ENCODE measurements around the gene CDH24.

The CDH24 gene, protein sequence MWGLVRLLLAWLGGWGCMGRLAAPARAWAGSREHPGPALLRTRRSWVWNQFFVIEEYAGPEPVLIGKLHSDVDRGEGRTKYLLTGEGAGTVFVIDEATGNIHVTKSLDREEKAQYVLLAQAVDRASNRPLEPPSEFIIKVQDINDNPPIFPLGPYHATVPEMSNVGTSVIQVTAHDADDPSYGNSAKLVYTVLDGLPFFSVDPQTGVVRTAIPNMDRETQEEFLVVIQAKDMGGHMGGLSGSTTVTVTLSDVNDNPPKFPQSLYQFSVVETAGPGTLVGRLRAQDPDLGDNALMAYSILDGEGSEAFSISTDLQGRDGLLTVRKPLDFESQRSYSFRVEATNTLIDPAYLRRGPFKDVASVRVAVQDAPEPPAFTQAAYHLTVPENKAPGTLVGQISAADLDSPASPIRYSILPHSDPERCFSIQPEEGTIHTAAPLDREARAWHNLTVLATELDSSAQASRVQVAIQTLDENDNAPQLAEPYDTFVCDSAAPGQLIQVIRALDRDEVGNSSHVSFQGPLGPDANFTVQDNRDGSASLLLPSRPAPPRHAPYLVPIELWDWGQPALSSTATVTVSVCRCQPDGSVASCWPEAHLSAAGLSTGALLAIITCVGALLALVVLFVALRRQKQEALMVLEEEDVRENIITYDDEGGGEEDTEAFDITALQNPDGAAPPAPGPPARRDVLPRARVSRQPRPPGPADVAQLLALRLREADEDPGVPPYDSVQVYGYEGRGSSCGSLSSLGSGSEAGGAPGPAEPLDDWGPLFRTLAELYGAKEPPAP

DNA sequence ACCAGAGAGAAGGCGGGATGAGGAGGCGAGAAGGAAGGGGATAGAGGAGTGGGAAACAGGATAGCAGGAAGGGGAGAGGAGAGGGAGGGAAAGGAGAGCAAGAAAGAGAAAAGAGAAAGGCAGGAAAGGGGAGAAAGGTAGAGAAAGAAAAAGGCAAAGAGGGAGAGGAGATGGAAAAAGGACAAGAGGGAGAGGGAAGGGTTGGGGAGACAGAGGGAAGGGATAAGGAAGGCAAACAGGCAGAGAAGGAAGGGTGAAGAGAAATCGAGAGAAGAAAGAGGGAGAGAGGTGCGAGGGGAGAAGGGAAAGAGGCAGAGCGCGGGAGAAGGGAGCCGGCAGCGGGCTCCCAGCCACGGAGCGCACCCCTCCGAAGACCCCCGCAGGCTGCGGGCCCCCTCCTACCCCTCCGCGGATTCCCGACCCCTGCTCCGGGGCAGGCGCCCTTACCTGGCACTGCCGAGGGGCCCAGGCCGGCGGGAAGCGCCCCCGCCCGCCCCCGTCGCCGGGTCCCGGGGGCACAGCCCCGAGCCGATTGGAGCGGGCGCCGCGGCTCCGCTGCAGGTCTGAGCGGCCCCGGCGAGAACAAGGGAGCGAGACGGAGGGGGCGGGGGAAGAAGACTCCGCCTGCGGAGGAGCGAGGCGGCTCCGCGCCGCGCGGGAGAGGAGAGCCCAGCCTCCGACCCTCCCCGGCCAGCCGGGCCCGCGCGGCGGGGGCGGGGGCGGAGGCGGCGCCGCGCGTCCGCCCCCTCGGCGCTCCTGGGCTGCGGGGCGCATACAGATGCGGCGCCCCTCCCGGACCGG, at the start of gene CDH24:
Gene CDH24, minus strand, starts transcription at position 565 of the 801 bp plus-strand sequence. CDS start 1,787 bp downstream, outside the sequence.
- TF ChIP-seq, protein P1, sequence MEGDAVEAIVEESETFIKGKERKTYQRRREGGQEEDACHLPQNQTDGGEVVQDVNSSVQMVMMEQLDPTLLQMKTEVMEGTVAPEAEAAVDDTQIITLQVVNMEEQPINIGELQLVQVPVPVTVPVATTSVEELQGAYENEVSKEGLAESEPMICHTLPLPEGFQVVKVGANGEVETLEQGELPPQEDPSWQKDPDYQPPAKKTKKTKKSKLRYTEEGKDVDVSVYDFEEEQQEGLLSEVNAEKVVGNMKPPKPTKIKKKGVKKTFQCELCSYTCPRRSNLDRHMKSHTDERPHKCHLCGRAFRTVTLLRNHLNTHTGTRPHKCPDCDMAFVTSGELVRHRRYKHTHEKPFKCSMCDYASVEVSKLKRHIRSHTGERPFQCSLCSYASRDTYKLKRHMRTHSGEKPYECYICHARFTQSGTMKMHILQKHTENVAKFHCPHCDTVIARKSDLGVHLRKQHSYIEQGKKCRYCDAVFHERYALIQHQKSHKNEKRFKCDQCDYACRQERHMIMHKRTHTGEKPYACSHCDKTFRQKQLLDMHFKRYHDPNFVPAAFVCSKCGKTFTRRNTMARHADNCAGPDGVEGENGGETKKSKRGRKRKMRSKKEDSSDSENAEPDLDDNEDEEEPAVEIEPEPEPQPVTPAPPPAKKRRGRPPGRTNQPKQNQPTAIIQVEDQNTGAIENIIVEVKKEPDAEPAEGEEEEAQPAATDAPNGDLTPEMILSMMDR (conservative IDR thresholded peaks at IDR 0.05; ENCODE audit: low read depth, low read length), result no peak
- peak within 1 kb of the TSS; percentile 60 for H3K4me3 ChIP-seq (ENCODE audit: low read depth, low read length)
- peak; percentile 72 for DNase-seq (ENCODE audit: low read depth)

DNA sequence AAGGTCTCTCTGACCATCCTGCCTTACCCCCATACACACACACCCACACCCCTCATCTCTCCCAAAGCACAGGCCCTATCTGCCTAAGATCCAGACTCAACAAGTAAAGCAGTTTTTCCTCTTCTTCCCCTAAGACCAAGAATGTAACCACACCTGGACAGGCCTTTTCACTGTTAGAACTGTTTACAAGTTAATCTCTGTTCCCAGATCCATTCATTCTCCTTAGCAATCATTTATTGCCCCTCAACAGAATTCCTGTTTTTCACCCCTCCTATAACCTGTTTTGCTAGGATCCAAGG, 49.4 kb upstream of the CDH24 start:
- H3K4me3 ChIP-seq (ENCODE audit: low read depth, low read length), result no peak overlapping the region
- DNase-seq (ENCODE audit: low read depth), result no peak
- TF ChIP-seq, protein P1 (conservative IDR thresholded peaks at IDR 0.05; ENCODE audit: low read depth, low read length), result no peak

GRCh38 chr14:23105348-23105824, 48.1 kb upstream of the CDH24 start:
- no peak overlapping the region for H3K4me3 ChIP-seq (ENCODE audit: low read depth, low read length)
- no peak for DNase-seq (ENCODE audit: low read depth)
- TF ChIP-seq, protein P1 (conservative IDR thresholded peaks at IDR 0.05; ENCODE audit: low read depth, low read length), result no peak

DNA sequence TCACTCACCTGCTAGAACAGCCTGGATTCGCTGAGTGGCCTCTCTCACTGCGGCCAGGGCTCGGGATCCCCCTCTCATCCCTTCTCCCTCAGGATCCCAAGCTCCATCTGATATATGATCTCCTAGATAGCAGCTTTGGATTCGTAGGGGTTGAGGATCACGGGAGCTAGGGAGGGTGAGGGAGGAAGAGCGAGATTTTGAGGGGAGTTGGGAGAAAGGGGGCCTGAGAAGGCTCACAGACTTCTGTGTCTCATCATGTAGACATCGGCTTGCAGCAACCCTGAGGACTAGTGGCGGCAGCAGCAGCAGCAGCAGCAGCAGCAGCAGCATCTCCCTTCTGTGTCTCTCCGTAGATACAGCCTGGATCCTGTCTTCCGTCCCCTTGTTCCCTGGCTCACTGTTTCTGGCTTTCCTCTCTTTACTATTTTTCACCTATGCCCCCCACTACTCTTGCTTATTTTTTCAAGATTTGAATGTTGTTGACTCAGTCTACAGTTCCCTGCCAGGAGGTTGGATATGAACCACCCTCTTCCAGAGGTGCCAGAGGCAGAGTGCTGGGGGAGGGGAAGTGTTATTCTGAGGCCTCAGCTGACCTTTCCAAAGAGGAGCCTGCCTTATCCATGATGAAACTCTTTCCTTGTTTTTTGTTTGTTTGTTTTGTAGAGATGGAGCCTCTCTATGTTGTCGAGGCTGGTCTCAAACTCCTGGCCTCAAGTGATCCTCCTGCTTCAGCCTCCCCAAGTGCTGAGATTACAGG, 47.4 kb upstream of the CDH24 start, which contains the start of gene CIROP:
Gene CIROP, minus strand, starts transcription at position 399 of the 757 bp plus-strand sequence. Its CDS starts 69 bp downstream, at position 330.
- TF ChIP-seq, protein P1 (conservative IDR thresholded peaks at IDR 0.05; ENCODE audit: low read depth, low read length), result peak; percentile 18
- peak; percentile 33 for DNase-seq (ENCODE audit: low read depth)
- H3K4me3 ChIP-seq (ENCODE audit: low read depth, low read length), result no peak within 1 kb of the TSS

- no peak overlapping the region for H3K4me3 ChIP-seq (ENCODE audit: low read depth, low read length)
- no peak for DNase-seq (ENCODE audit: low read depth)
- TF ChIP-seq, protein P1 (conservative IDR thresholded peaks at IDR 0.05; ENCODE audit: low read depth, low read length), result no peak
These were observed 46.8 kb upstream of the CDH24 start for GRCh38 chr14:23104070-23104590.

- TF ChIP-seq, protein P1 (conservative IDR thresholded peaks at IDR 0.05; ENCODE audit: low read depth, low read length), result no peak
- no peak for DNase-seq (ENCODE audit: low read depth)
- H3K4me3 ChIP-seq (ENCODE audit: low read depth, low read length), result no peak overlapping the region
These were observed 46.3 kb upstream of the CDH24 start for GRCh38 chr14:23103581-23103980.
